DND-41 (cell line): ENCODE measurements around the gene BCL11B.

Experiments
- EZH2 ChIP-seq: IDR thresholded peaks from 3 replicates; pipeline ENCODE4 v1.6.1; 2012; ENCODE audit warnings: borderline replicate concordance, low read depth, mild to moderate bottlenecking, moderate library complexity, low read length, inconsistent platforms; ENCODE audit not compliant: severe bottlenecking
- TF ChIP-seq, protein P1 (sequence below): IDR thresholded peaks from 2 replicates; pipeline ENCODE4 v1.5.1; 2012; ENCODE audit warnings: borderline replicate concordance, low read length, moderate library complexity, mild to moderate bottlenecking; ENCODE audit not compliant: poor library complexity, severe bottlenecking; ENCODE audit errors: extremely low read depth

DNA sequence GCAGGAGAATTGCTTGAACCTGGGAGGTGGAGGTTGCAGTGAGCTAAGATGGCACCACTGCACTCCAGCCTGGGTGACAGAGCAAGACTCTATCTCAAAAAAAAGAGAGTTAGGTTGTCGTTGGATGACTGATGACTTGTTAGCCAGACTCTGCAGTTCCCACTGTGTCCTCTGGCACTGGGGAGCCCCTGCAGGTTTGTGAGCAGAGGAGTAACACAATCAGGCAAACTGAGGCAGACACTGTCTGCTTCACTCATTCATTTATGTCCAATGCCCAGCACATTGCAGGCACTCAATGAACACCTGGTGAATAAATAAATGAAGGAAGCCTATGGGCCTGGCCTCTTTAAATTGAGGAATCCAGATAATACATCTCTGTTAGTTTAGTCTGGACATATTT lies 41.2 kb upstream of the BCL11B start:
- TF ChIP-seq, protein P1, sequence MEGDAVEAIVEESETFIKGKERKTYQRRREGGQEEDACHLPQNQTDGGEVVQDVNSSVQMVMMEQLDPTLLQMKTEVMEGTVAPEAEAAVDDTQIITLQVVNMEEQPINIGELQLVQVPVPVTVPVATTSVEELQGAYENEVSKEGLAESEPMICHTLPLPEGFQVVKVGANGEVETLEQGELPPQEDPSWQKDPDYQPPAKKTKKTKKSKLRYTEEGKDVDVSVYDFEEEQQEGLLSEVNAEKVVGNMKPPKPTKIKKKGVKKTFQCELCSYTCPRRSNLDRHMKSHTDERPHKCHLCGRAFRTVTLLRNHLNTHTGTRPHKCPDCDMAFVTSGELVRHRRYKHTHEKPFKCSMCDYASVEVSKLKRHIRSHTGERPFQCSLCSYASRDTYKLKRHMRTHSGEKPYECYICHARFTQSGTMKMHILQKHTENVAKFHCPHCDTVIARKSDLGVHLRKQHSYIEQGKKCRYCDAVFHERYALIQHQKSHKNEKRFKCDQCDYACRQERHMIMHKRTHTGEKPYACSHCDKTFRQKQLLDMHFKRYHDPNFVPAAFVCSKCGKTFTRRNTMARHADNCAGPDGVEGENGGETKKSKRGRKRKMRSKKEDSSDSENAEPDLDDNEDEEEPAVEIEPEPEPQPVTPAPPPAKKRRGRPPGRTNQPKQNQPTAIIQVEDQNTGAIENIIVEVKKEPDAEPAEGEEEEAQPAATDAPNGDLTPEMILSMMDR: no peak
- TF ChIP-seq EZH2: no peak
